ENCODE results near the gene NUCB2. TPM values are rescaled to one million over a fixed set of nuclear protein-coding genes. Genes with fewer than 3 reads are reported as not detected.

Gene NUCB2
- total and polyA plus RNA-seq, 2 of the 8 experiments (the other 6 are each of a cell fraction or from before 2014, with no cell fraction given) = 9.0 to 34.2 TPM

- no peak for TF ChIP-seq CHD7 (IDR thresholded peaks at IDR 0.05; ENCODE audit: insufficient replicate concordance, low read length)
- TF ChIP-seq RBBP5 (IDR thresholded peaks at IDR 0.05; ENCODE audit: borderline replicate concordance, low read depth, low read length) = no peak
- TF ChIP-seq SP4 (IDR thresholded peaks at IDR 0.05; ENCODE audit: low read length) = no peak
- no peak for TF ChIP-seq TBP (IDR thresholded peaks at IDR 0.05; ENCODE audit: low read depth, low read length)
- TF ChIP-seq KDM4A (IDR thresholded peaks at IDR 0.05; ENCODE audit: low read depth, low read length, severe bottlenecking) = no peak
- TF ChIP-seq TCF12 (IDR thresholded peaks at IDR 0.05; ENCODE audit: low read depth, low read length) = no peak
- TF ChIP-seq SP1 (IDR thresholded peaks at IDR 0.05; ENCODE audit: low read depth, low read length) = no peak
- no peak for TF ChIP-seq GTF2F1 (IDR thresholded peaks at IDR 0.05; ENCODE audit: borderline replicate concordance, low read depth, low read length)
- TF ChIP-seq SIN3A (conservative IDR thresholded peaks at IDR 0.05 in 1 of 2, IDR thresholded peaks at IDR 0.05 in 1 of 2; ENCODE audit: low read depth in 1 of 2, low read length in 2 of 2) = no peak
Measured at GRCh38 chr11:17371614-17372013, 95.1 kb downstream of the NUCB2 start (continued).

Measured in H1 (cell line).